CD4-positive, alpha-beta T cell treated with Interleukin-2 at 100 ng/mL for 4 hours (primary cell): ENCODE data around the gene AJUBA.
A peak's percentile ranks its signal among the peaks of the same experiment; 100 is the strongest.

Source experiments
- DNase-seq: peaks from one replicate; pipeline ENCODE4 v3.0.0-alpha.2; 2020; ENCODE audit warnings: low spot score

Gene AJUBA

GRCh38 chr14:22935156-22935555 lies 47.2 kb downstream of the AJUBA start:
- DNase-seq: no peak

GRCh38 chr14:22932146-22932545 lies 50.2 kb downstream of the AJUBA start:
- no peak for DNase-seq

- no peak for DNase-seq
These were observed 52.4 kb downstream of the AJUBA start for GRCh38 chr14:22929961-22930364.

- DNase-seq: peak; percentile 99
These were observed 53.0 kb downstream of the AJUBA start, which contains the start of gene PRMT5 for GRCh38 chr14:22929104-22929960. TSS of gene PRMT5 (minus strand) at chr14:22929376. CDS start at chr14:22929361, 15 bp downstream.

- DNase-seq: no peak
These were observed 53.9 kb downstream of the AJUBA start for GRCh38 chr14:22928237-22929103.

GRCh38 chr14:22926316-22926715 lies 56.0 kb downstream of the AJUBA start:
- no peak for DNase-seq

GRCh38 chr14:22925513-22925912 lies 56.8 kb downstream of the AJUBA start:
- DNase-seq: no peak

- no peak for DNase-seq
These were observed 58.6 kb downstream of the AJUBA start for GRCh38 chr14:22923746-22924145.

- no peak for DNase-seq
These were observed 60.1 kb downstream of the AJUBA start for GRCh38 chr14:22922294-22922693.
